GM23338 (cell line): ENCODE results near the gene HSF4.

Experiments used
- CREB1 ChIP-seq: fragments of 250-450 bp; sonication (Bioruptor Pico); IDR thresholded peaks from 2 replicates; pipeline ENCODE4 v1.5.0; 2020; ENCODE audit warnings: low read depth, mild to moderate bottlenecking, moderate library complexity
- EZH2 ChIP-seq: fragments of 200-600 bp; sonication (generic); IDR thresholded peaks from one replicate; pipeline ENCODE4 v1.8.0; 2017; ENCODE audit warnings: antibody characterized with exemption, mild to moderate bottlenecking, low read depth; ENCODE audit not compliant: unreplicated experiment
- EZH2phosphoT487 ChIP-seq: fragments of 200-600 bp; sonication (generic); IDR thresholded peaks from one replicate; pipeline ENCODE4 v1.8.1; 2018; ENCODE audit warnings: antibody characterized with exemption; ENCODE audit not compliant: unreplicated experiment
- JUNB ChIP-seq: IDR thresholded peaks from one replicate; pipeline ENCODE4 v1.6.1; 2016; ENCODE audit warnings: antibody characterized with exemption; ENCODE audit not compliant: unreplicated experiment
- NANOG ChIP-seq: IDR thresholded peaks from 2 replicates; pipeline ENCODE4 v1.6.1; 2016; ENCODE audit warnings: antibody characterized with exemption, borderline replicate concordance
- POLR2AphosphoS5 ChIP-seq: IDR thresholded peaks from 2 replicates; pipeline ENCODE4 v1.6.1; 2016; ENCODE audit warnings: antibody characterized with exemption, low read depth
- STAT1 ChIP-seq: IDR thresholded peaks from one replicate; pipeline ENCODE4 v1.6.1; 2016; ENCODE audit warnings: antibody characterized with exemption; ENCODE audit not compliant: unreplicated experiment
- ZNF114 ChIP-seq: fragments of 250-450 bp; sonication (Bioruptor Pico); IDR thresholded peaks from 2 replicates; pipeline ENCODE4 v1.5.0; 2020; ENCODE audit warnings: mild to moderate bottlenecking, moderate library complexity
- ZNF331 ChIP-seq: fragments of 250-450 bp; sonication (Bioruptor Pico); IDR thresholded peaks from 2 replicates; pipeline ENCODE4 v1.5.0; 2020; ENCODE audit warnings: low read depth, mild to moderate bottlenecking, moderate library complexity
- TF ChIP-seq, protein P1 (sequence below), 2 experiments: fragments of 200-600 bp in 1 of 2; sonication (generic) in 1 of 2; conservative IDR thresholded peaks; 2 replicates each; pipeline versions ENCODE4 v1.5.1 to v1.6.1; 2016 to 2017; ENCODE audit warnings: antibody characterized with exemption in 2 of 2, low read depth in 2 of 2, mild to moderate bottlenecking in 2 of 2, moderate library complexity in 1 of 2
- TF ChIP-seq, protein P2 (sequence below): IDR thresholded peaks from one replicate; pipeline ENCODE4 v1.6.1; 2018; ENCODE audit warnings: antibody characterized with exemption; ENCODE audit not compliant: unreplicated experiment
- TF ChIP-seq, protein P3 (sequence below): IDR thresholded peaks from 2 replicates; pipeline ENCODE4 v1.6.1; 2016; ENCODE audit warnings: antibody characterized with exemption

DNA sequence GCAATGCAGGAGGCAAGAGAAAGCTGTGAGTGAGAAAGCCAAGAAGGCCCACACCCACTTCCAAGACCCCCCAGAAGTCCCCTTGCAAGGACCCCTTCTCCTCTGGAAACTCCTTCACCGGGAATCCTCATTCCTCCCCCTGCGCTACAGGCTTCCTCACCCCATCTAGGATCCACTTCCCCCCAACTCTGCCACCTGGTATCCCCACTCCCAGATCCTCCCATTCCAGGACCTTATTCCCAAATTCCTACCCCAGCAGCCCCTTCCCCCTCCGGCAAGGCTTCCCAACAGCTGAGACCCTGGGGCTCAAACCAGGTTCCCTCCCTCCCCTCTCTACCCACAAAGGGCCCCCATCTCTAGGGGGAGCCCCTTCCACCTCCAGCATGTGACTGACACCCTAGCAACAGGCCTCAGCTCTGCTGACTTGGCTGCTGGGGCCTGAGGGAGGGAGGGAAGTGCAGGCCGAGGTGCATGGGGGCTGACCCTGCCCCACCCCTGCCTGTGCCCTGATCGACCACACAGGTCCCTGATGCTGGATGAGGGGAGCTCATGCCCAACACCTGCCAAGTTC is 2.1 kb downstream of the HSF4 start:
- TF ChIP-seq, protein P1, sequence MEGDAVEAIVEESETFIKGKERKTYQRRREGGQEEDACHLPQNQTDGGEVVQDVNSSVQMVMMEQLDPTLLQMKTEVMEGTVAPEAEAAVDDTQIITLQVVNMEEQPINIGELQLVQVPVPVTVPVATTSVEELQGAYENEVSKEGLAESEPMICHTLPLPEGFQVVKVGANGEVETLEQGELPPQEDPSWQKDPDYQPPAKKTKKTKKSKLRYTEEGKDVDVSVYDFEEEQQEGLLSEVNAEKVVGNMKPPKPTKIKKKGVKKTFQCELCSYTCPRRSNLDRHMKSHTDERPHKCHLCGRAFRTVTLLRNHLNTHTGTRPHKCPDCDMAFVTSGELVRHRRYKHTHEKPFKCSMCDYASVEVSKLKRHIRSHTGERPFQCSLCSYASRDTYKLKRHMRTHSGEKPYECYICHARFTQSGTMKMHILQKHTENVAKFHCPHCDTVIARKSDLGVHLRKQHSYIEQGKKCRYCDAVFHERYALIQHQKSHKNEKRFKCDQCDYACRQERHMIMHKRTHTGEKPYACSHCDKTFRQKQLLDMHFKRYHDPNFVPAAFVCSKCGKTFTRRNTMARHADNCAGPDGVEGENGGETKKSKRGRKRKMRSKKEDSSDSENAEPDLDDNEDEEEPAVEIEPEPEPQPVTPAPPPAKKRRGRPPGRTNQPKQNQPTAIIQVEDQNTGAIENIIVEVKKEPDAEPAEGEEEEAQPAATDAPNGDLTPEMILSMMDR (conservative IDR thresholded peaks at IDR 0.05; ENCODE audit: low read depth in 2 of 2): no peak
- TF ChIP-seq POLR2AphosphoS5: no peak
- TF ChIP-seq, protein P2, sequence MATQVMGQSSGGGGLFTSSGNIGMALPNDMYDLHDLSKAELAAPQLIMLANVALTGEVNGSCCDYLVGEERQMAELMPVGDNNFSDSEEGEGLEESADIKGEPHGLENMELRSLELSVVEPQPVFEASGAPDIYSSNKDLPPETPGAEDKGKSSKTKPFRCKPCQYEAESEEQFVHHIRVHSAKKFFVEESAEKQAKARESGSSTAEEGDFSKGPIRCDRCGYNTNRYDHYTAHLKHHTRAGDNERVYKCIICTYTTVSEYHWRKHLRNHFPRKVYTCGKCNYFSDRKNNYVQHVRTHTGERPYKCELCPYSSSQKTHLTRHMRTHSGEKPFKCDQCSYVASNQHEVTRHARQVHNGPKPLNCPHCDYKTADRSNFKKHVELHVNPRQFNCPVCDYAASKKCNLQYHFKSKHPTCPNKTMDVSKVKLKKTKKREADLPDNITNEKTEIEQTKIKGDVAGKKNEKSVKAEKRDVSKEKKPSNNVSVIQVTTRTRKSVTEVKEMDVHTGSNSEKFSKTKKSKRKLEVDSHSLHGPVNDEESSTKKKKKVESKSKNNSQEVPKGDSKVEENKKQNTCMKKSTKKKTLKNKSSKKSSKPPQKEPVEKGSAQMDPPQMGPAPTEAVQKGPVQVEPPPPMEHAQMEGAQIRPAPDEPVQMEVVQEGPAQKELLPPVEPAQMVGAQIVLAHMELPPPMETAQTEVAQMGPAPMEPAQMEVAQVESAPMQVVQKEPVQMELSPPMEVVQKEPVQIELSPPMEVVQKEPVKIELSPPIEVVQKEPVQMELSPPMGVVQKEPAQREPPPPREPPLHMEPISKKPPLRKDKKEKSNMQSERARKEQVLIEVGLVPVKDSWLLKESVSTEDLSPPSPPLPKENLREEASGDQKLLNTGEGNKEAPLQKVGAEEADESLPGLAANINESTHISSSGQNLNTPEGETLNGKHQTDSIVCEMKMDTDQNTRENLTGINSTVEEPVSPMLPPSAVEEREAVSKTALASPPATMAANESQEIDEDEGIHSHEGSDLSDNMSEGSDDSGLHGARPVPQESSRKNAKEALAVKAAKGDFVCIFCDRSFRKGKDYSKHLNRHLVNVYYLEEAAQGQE: no peak
- TF ChIP-seq JUNB: no peak
- TF ChIP-seq CREB1 (CRISPR knock-in tag): no peak
- TF ChIP-seq EZH2phosphoT487: no peak
- no peak for TF ChIP-seq NANOG
- TF ChIP-seq, protein P3, sequence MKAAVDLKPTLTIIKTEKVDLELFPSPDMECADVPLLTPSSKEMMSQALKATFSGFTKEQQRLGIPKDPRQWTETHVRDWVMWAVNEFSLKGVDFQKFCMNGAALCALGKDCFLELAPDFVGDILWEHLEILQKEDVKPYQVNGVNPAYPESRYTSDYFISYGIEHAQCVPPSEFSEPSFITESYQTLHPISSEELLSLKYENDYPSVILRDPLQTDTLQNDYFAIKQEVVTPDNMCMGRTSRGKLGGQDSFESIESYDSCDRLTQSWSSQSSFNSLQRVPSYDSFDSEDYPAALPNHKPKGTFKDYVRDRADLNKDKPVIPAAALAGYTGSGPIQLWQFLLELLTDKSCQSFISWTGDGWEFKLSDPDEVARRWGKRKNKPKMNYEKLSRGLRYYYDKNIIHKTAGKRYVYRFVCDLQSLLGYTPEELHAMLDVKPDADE: no peak
- TF ChIP-seq EZH2: peak; percentile 37
- TF ChIP-seq ZNF331: no peak
- TF ChIP-seq ZNF114: no peak
- no peak for TF ChIP-seq STAT1
